A172 (cell line): ENCODE results near the gene ATXN1. TPM values are rescaled to one million over a fixed set of nuclear protein-coding genes. Genes with fewer than 3 reads are reported as not detected.
"Not testable (repeated sequence)": the region's sequence is repeated elsewhere in the genome, so short reads cannot be mapped to it uniquely, and the experiment has no call there.

Source experiments
- DNase-seq: peaks from one replicate; pipeline ENCODE4 v3.0.0-alpha.2; 2015; ENCODE audit warnings: low spot score
- total RNA-seq: library from RNA; depleted of rRNA; stranded (reverse); fragments of >200 nt; shearing (Covaris generic); gene quantifications from 2 replicates; pipeline ENCODE4 v1.2.3, GENCODE V29; 2014

Gene ATXN1
- total RNA-seq, 1 experiment from 2014 or later, result 12.4 TPM

DNA sequence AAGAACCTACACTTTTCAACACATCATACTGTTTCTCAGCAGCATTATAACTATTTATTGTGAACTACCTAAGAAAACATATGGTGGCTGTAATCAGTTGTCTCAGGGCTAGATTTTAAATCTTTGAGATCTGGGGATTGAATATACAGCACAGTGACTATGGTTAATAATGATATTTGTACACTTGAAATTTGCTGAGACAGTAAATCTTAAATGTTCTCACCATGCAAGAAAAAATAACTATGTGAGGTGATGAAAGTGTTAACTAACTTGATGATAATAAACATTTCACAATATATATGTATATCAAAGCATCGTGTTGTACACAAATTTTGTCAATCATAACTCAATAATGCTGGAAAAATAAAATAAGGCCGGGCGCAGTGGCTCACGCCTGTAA, 113.8 kb downstream of the ATXN1 start:
- no peak for DNase-seq

DNA sequence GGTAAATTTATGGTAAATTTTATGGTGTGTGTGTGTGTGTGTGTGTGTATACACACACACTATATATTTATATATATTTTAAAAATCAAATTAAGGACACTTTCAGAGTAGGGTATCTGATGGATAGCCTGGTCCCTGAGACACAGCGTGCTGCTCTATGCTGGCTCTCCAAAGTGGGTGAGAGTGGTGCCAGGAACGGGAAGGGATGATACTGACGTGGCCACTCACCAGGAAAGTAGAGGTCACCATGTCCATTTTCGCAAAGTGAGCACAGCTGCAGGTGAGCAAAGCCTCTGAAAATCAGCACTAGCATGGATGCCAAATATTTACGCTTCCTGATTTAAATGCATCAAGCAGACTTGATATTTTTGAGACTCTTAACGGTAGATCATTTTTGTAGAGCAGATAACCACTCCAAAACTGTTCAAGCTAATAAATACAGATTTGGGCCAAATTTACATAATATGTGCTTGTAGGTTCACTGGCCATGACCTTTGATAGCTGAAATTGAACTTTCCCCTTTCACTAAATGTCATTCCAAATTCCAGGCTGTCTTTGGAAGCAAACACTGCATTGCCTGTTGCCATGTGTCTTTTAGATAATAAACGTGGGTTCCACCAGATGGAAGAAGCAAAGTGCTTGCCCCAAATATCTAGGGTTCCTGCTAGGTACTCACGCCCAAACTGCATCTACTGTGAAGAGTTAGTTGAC, 116.6 kb downstream of the ATXN1 start:
- DNase-seq, result no peak

DNA sequence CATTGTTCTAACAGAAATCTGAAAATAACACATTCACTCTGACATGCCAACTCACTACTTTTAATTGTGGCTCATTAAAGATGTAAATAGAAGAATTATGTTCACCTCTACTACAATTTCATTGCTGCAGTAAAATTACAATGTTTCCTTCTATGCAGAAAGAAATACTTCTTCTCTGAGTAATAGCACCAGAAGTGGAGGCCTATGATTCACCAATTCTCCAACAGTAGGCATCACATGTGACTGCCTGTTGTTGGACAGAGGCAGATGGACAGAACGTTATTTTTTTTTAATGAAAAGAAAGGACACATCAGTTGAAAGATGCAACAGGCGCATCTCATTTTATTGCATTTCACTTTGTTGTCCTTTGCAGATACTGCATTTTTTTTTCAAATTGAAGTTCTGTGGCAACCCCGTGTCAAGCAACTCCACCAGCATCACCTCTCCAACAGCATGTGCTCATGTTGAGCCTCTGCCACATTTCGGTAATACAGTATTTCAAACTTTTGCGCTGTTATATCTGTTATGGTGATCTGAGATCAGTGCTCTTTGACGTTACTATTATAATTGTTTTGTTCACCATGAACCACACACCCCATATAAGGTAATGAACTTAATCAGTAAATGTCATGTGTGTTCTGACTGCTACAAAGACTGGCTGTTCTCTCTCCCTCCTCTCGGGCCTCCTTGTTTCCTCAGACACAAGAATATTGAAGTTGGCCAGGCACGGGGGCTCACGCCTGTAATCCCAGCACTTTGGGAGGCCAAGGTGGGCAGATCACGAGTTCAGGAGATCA, 121.4 kb downstream of the ATXN1 start:
- DNase-seq, result peak; percentile 90

DNA sequence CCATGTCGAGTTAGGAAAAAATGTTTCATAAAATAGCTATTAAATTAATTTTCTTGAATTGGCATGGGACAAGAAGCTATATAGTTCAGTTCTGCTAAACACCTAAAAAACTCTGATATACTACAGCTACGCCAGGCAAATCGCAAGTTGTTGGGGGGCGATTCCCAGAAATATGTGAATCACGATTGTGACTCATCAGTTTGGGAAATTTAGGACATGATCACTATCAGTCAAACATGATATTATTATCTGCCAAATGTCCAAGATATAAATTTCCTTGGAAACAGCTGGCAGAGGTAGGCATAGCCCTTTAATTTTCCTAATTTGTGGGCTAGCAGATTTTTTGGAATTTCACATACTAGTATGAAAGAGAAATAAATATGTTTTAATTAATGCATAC, 123.6 kb downstream of the ATXN1 start:
- no peak for DNase-seq

DNA sequence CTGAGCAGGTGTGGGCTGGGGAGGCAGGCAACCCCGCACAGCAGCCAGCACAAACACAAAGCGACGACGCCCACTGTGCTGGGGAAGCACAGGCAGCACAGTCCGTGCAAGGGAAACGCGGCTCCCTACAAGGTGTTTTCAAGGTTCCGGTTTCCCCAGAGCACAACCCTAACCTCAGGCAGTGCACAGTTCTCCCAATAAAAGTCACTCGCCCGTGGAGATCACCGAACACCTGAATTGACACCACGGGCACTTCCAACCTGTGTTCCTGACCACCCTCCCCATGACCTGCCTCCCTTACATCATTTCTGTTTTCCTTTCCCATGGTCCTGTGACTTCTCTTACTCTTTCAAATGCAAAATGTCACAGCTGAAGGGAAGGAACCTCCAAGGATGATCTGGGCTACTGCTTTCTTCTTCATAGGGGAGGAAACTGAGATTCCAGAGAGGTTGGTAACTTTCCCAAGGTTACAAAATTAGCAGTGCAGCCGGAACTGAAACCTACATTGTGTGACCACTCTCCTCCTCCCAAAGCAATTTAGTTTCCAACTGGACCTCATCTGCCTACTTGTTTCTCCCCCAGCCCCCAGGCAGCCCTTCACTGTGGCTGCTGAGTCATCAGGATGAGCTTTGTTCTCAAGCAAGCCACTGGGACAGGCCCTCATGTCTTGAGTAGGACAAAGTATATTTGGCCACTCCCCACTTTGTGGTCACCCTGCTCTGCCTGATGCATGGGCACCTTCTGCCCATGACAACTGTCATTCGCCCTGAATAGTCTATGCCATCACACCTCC, 125.3 kb downstream of the ATXN1 start:
- DNase-seq, result peak; percentile 84

DNA sequence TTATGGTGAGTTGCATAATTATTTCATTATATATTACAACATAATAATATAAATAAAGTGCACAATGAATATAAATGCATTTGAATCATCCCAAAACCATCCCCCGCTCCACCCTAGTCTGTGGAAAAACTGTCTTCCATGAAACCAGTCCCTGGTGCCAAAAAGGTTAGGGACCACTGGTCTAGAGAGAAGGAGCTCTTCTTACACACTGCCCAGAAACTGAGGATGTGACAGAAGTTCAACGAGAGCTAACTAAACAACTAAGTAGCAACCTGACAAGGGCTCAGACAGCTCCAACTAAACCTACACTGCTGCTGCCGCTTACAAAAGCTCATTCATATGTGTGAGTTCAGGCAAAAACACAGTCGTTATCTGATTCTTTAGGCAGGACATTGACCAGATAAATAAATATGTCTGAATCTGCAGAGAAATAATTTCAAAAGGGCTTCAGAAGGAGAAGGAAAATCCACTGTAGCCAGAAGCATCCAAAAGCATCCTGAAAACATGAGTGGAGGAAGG, 125.9 kb downstream of the ATXN1 start:
- DNase-seq, result no peak

DNA sequence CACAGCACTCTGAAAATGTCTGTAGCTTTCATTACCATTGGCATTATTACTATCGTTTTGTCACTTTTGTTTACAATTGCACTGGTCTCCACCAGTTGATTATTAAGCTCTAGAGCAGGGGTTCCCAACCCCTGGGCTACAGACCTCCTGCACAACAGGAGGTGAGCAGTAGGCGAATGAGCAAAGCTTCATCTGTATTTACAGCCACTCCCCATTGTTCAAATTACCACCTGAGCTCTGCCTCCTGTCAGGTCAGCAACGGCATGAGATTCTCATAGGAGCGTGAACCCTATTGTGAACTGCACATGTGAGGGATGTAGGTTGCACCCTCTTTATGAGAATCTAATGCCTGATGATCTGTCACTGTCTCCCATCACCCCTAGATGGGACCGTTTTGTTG, 126.4 kb downstream of the ATXN1 start:
- DNase-seq, result no peak

GRCh38 chr6:16633961-16634360, 127.3 kb downstream of the ATXN1 start:
- DNase-seq, result no peak

GRCh38 chr6:16633465-16633864, 127.8 kb downstream of the ATXN1 start:
- DNase-seq, result no peak

- no peak for DNase-seq
Observed at GRCh38 chr6:16632101-16632500, 129.2 kb downstream of the ATXN1 start.

DNA sequence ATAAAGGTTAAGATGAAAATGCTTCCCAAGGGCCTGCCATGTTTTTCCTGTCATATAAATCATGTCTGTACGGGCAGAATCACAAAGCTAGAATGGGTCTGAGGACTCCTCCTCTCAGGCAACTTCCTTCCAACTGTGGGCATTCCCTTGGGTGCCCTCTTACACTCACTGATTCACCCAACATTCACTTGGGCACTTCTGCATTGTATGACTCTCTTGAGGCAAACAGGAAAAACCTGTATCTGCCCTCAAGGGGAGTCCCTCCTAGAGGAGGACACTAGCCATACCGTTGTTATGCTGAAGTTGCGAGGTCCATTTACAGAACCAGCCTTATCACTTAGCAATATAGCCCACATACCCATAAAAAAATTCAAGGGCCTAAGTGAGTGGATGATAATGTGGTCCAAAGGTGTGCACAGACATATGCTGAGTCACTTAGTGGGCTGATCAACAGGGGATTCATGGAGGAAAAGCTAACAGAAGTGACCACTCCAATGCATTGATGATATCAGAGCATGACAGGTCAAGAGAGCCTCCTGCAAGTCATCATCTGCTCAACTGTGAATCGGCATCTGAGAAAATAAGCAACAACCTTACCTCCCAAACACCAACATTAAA, 131.1 kb downstream of the ATXN1 start:
- DNase-seq, result no peak

DNA sequence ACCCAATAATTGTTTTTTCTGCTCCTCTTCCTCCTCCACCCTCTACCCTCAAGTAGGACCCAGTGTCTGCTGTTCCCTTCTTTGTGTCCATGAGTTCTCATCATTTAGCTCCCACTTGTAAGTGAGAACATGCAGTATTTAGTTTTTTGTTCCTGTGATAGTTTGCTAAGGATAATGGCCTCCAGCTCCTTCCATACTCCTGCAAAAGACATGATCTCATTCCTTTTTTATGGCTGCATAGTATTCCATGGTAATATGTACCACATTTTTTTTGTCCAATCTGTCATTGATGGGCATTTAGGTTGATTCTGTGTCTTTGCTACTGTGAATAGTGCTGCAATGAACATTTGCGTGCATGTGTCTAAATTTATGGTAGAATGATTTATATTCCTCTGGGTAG, 132.7 kb downstream of the ATXN1 start:
- not testable (repeated sequence) for DNase-seq

GRCh38 chr6:16626650-16627049, 134.6 kb downstream of the ATXN1 start:
- no peak for DNase-seq

- DNase-seq, result peak; percentile 12
Observed at GRCh38 chr6:16625291-16626265, 135.7 kb downstream of the ATXN1 start.

DNA sequence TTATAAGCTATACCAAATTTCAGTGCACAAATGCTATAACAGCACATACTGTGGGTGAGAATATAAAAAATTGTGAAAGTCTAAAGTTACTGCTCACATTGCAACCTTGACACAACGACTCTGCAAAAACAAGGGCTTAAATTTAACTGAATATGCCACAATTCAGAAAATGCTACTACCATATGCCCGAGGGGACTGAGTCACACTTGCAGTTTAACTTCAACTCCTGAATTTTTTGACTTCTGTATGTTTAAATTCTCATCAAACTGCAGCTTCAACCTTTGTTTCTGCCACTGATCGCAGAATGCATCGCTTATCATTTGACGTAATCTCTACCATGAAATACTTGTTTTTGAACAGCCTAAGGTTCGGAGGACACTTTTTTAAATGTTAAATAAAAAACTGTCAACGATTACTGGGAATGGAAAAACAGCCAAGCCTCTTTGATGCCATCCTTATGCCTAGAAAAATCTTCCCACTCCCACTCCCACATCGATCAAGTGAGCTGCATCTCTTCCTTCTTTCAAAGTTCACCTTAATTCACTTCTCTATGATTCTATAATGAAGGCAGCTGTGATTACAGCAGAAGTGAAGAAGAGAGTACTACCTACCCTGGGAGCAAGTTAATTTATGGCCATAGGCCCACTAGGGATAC, 136.5 kb downstream of the ATXN1 start:
- DNase-seq, result no peak

DNA sequence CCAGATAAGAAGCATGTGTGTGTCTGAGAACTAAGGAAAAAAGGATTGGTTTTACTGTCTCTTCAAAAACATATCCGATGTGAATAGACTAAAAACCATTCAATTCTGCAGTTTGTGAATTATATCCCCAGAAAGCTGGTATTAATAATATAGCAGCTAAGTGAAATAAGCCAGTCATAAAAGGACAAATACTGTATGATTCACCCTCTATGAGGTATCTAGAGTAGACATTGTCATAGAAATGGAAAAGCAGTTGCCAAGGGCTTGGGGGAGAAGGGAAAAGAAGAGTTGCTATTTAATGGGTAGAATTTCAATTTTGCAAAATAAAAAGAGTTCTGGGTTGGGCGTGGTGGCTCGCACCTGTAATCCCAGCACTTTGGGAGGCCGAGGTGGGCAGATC, 137.5 kb downstream of the ATXN1 start:
- no peak for DNase-seq

GRCh38 chr6:16623029-16623653, 138.1 kb downstream of the ATXN1 start:
- DNase-seq, result no peak

- DNase-seq, result no peak
Observed at GRCh38 chr6:16622193-16622592, 139.1 kb downstream of the ATXN1 start.

- DNase-seq, result no peak
Observed at GRCh38 chr6:16621002-16621401, 140.3 kb downstream of the ATXN1 start.

GRCh38 chr6:16619777-16620176, 141.5 kb downstream of the ATXN1 start:
- DNase-seq, result no peak
